ENCODE data around the gene RAF1.

- TF ChIP-seq CTCF (IDR thresholded peaks at IDR 0.05 in 4 of 5, conservative IDR thresholded peaks at IDR 0.05 in 1 of 5), result no peak
- TF ChIP-seq POLR2A (IDR thresholded peaks at IDR 0.05), result no peak
These were observed 73.8 kb downstream of the RAF1 start for GRCh38 chr3:12590096-12590495.
